Astrocyte (in vitro differentiated cells and primary cell): ENCODE results near the gene RPS14. TPM values are rescaled to one million over a fixed set of nuclear protein-coding genes. Genes with fewer than 3 reads are reported as not detected.

Source experiments
- DNase-seq: peaks from one replicate; pipeline ENCODE4 v3.0.0-alpha.2; 2010; ENCODE audit warnings: low read depth
- FAIRE-seq: peaks from 2 replicates; lab custom pipeline; 2011; peaks lifted over from hg19 to GRCh38; lab: Jason Lieb, UNC
- H2AFZ ChIP-seq: 2 replicates; pipeline ENCODE4 v1.6.0; 2012; ENCODE audit warnings: low read depth, low read length, inconsistent platforms
- H3K27ac ChIP-seq: 2 replicates; pipeline ENCODE4 v1.5.1; 2011; ENCODE audit warnings: low read depth, low read length, inconsistent platforms
- H3K27me3 ChIP-seq: 2 replicates; pipeline ENCODE4 v1.6.0; 2011; ENCODE audit warnings: low read length, inconsistent platforms; ENCODE audit not compliant: insufficient read depth
- H3K36me3 ChIP-seq: 2 replicates; pipeline ENCODE4 v1.5.1; 2011; ENCODE audit warnings: low read length, inconsistent platforms; ENCODE audit not compliant: insufficient read depth
- H3K4me1 ChIP-seq: 2 replicates; pipeline ENCODE4 v1.5.1; 2011; ENCODE audit warnings: low read length, inconsistent platforms; ENCODE audit not compliant: insufficient read depth
- H3K4me2 ChIP-seq: 2 replicates; pipeline ENCODE4 v1.6.0; 2012; ENCODE audit warnings: low read length, inconsistent platforms
- H3K4me3 ChIP-seq: 2 replicates; pipeline ENCODE4 v1.5.1; 2011; ENCODE audit warnings: low read depth, mild to moderate bottlenecking, low read length, inconsistent platforms; ENCODE audit not compliant: insufficient read depth
- H3K79me2 ChIP-seq: 2 replicates; pipeline ENCODE4 v1.6.0; 2012; ENCODE audit warnings: mild to moderate bottlenecking, low read length, inconsistent platforms; ENCODE audit not compliant: insufficient read depth
- H3K9ac ChIP-seq: 2 replicates; pipeline ENCODE4 v1.6.0; 2012; ENCODE audit warnings: mild to moderate bottlenecking, low read length, inconsistent platforms
- H3K9me3 ChIP-seq: 2 replicates; pipeline ENCODE4 v1.5.1; 2012; ENCODE audit warnings: low read depth, mild to moderate bottlenecking, low read length, inconsistent platforms; ENCODE audit not compliant: insufficient read depth
- H4K20me1 ChIP-seq: 2 replicates; pipeline ENCODE4 v1.6.0; 2012; ENCODE audit warnings: low read length, inconsistent platforms; ENCODE audit not compliant: insufficient read depth
- H3K27ac Mint-ChIP-seq: one replicate; pipeline ENCODE4 v1.8.0; 2021; ENCODE audit warnings: mild to moderate bottlenecking, mixed read lengths; ENCODE audit not compliant: unreplicated experiment
- H3K27me3 Mint-ChIP-seq: one replicate; pipeline ENCODE4 v1.8.0; 2021; ENCODE audit warnings: low read depth, mixed read lengths; ENCODE audit not compliant: unreplicated experiment
- H3K36me3 Mint-ChIP-seq: one replicate; pipeline ENCODE4 v1.8.0; 2021; ENCODE audit warnings: low read depth, mixed read lengths; ENCODE audit not compliant: unreplicated experiment
- H3K4me1 Mint-ChIP-seq: one replicate; pipeline ENCODE4 v1.8.0; 2021; ENCODE audit warnings: low read depth, mixed read lengths; ENCODE audit not compliant: unreplicated experiment
- H3K4me3 Mint-ChIP-seq: one replicate; pipeline ENCODE4 v1.8.0; 2021; ENCODE audit warnings: mild to moderate bottlenecking, moderate library complexity, mixed read lengths; ENCODE audit not compliant: unreplicated experiment
- H3K9me3 Mint-ChIP-seq: one replicate; pipeline ENCODE4 v1.8.0; 2021; ENCODE audit warnings: mild to moderate bottlenecking, mixed read lengths; ENCODE audit not compliant: unreplicated experiment
- EZH2 ChIP-seq: IDR thresholded peaks from 2 replicates; pipeline ENCODE4 v1.6.1; 2012; ENCODE audit warnings: mild to moderate bottlenecking, low read length, inconsistent platforms; ENCODE audit not compliant: insufficient read depth
- total RNA-seq: library from RNA; stranded (reverse); gene quantifications from 2 replicates; pipeline ENCODE4 v1.2.1, GENCODE V29; 2021
- TF ChIP-seq, protein P1 (sequence below): IDR thresholded peaks from 2 replicates; pipeline ENCODE4 v1.5.1; 2011; ENCODE audit warnings: low read depth, mild to moderate bottlenecking, inconsistent platforms, low read length, moderate library complexity; ENCODE audit not compliant: insufficient read depth

RPS14 gene
- total RNA-seq, 1 donor from 2014 or later = 2,054 TPM

DNA sequence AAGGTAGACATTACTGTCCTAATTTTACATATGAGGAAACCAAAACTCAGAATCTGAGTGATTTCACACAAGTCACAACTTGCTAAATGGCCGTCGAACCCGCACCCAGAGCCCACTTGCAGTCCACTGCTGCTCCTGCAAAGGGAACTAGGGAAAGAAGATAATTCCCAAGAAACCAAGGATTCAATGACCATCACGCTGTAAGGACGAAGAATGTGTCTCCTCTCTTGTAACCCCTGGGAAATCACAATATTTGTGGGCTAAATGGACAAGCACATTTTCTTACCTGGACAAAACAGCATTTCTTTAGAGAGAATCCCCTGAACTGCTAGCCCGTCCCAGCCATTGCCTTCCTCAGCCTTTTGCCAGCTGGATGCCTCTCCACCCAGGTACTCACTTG lies 2.4 kb downstream of the RPS14 start:
- peak overlapping the region; percentile 98 for H3K9ac ChIP-seq
- Mint-ChIP-seq H3K4me3 (peak overlapping the region; percentile 99), H3K36me3 (peaks cover 39% of the 10 kb centered on the region), H3K27me3 (no peaks in the 10 kb centered on the region), H3K9me3 (peaks cover 2% of the 10 kb centered on the region), H3K4me1 (peaks cover 33% of the 10 kb centered on the region), H3K27ac (peak overlapping the region; percentile 8)
- H3K36me3 ChIP-seq = peaks cover 47% of the 10 kb centered on the region
- H3K9me3 ChIP-seq = no peaks in the 10 kb centered on the region
- no peak overlapping the region for H2AFZ ChIP-seq
- no peak overlapping the region for H3K4me3 ChIP-seq
- H3K4me1 ChIP-seq = peaks cover 24% of the 10 kb centered on the region
- FAIRE-seq = no peak
- H3K4me2 ChIP-seq = peak overlapping the region; percentile 90
- DNase-seq = no peak
- TF ChIP-seq, protein P1, sequence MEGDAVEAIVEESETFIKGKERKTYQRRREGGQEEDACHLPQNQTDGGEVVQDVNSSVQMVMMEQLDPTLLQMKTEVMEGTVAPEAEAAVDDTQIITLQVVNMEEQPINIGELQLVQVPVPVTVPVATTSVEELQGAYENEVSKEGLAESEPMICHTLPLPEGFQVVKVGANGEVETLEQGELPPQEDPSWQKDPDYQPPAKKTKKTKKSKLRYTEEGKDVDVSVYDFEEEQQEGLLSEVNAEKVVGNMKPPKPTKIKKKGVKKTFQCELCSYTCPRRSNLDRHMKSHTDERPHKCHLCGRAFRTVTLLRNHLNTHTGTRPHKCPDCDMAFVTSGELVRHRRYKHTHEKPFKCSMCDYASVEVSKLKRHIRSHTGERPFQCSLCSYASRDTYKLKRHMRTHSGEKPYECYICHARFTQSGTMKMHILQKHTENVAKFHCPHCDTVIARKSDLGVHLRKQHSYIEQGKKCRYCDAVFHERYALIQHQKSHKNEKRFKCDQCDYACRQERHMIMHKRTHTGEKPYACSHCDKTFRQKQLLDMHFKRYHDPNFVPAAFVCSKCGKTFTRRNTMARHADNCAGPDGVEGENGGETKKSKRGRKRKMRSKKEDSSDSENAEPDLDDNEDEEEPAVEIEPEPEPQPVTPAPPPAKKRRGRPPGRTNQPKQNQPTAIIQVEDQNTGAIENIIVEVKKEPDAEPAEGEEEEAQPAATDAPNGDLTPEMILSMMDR = no peak
- TF ChIP-seq EZH2 = no peak
- no peak overlapping the region for H3K27ac ChIP-seq
- peaks cover 49% of the 10 kb centered on the region for H3K79me2 ChIP-seq
- no peaks in the 10 kb centered on the region for H3K27me3 ChIP-seq
- peaks cover 67% of the 10 kb centered on the region for H4K20me1 ChIP-seq

- no peak for FAIRE-seq
- H3K9me3 ChIP-seq = no peaks in the 10 kb centered on the region
- H3K4me3 Mint-ChIP-seq = peak overlapping the region; percentile 99
Observed at GRCh38 chr5:150446583-150446982, 3.0 kb downstream of the RPS14 start.

GRCh38 chr5:150446088-150446487 lies 3.5 kb downstream of the RPS14 start:
- Histone ChIP-seq H3K4me3 (no peak overlapping the region), H3K4me2 (peak overlapping the region; percentile 90), H3K36me3 (peaks cover 47% of the 10 kb centered on the region), H3K9ac (peak overlapping the region; percentile 98), H3K27me3 (no peaks in the 10 kb centered on the region), H3K27ac (no peak overlapping the region), H2AFZ (no peak overlapping the region), H3K9me3 (no peaks in the 10 kb centered on the region), H4K20me1 (peaks cover 76% of the 10 kb centered on the region), H3K4me1 (peaks cover 24% of the 10 kb centered on the region), H3K79me2 (peaks cover 49% of the 10 kb centered on the region)
- Mint-ChIP-seq H3K36me3 (peaks cover 39% of the 10 kb centered on the region), H3K9me3 (peaks cover 2% of the 10 kb centered on the region), H3K27ac (peak overlapping the region; percentile 51), H3K4me1 (peaks cover 40% of the 10 kb centered on the region), H3K27me3 (no peaks in the 10 kb centered on the region), H3K4me3 (peak overlapping the region; percentile 99)
- TF ChIP-seq EZH2 = no peak
- TF ChIP-seq, protein P1 = no peak
- DNase-seq (no peak), FAIRE-seq (no peak)

More at GRCh38 chr5:150446583-150446982, 3.0 kb downstream of the RPS14 start:
- Histone ChIP-seq H3K79me2 (peaks cover 49% of the 10 kb centered on the region), H2AFZ (no peak overlapping the region), H3K27me3 (no peaks in the 10 kb centered on the region), H3K36me3 (peaks cover 47% of the 10 kb centered on the region), H3K9ac (peak overlapping the region; percentile 98), H3K4me1 (peaks cover 24% of the 10 kb centered on the region), H3K4me2 (peak overlapping the region; percentile 90), H3K27ac (peak overlapping the region; percentile 13), H3K4me3 (no peak overlapping the region), H4K20me1 (peaks cover 73% of the 10 kb centered on the region)
- Mint-ChIP-seq H3K4me1 (peaks cover 39% of the 10 kb centered on the region), H3K27ac (peak overlapping the region; percentile 51), H3K9me3 (peaks cover 2% of the 10 kb centered on the region), H3K36me3 (peaks cover 39% of the 10 kb centered on the region), H3K27me3 (no peaks in the 10 kb centered on the region)
- TF ChIP-seq EZH2 = no peak
- TF ChIP-seq, protein P1 = no peak
- DNase-seq = no peak
